Ascending aorta (tissue), 2 donors: ENCODE data around the gene TM4SF1. TPM values are rescaled to one million over a fixed set of nuclear protein-coding genes. Genes with fewer than 3 reads are reported as not detected.
A peak's percentile ranks its signal among the peaks of the same experiment; 100 is the strongest.

Experiments
- DNase-seq, 2 donors: peaks; one replicate each; pipeline ENCODE4 v3.0.0-alpha.2; 2019; ENCODE audit warnings: low spot score in 2 of 2
- H3K27ac ChIP-seq, 2 donors: fragments of 200-600 bp; sonication (generic); one replicate each; pipeline ENCODE4 v1.5.1; 2016 to 2017; ENCODE audit warnings: mild to moderate bottlenecking in 1 of 2
- H3K27me3 ChIP-seq: fragments of 200-600 bp; sonication (generic); one replicate; pipeline ENCODE4 v1.5.1; 2017
- H3K36me3 ChIP-seq, 2 donors: fragments of 200-600 bp; sonication (generic); one replicate each; pipeline ENCODE4 v1.5.1; 2016
- H3K4me1 ChIP-seq, 2 donors: fragments of 200-600 bp; sonication (generic); one replicate each; pipeline ENCODE4 v1.5.1; 2016 to 2017; ENCODE audit warnings: mild to moderate bottlenecking in 1 of 2
- H3K4me3 ChIP-seq, 2 donors: fragments of 200-600 bp; sonication (generic); one replicate each; pipeline ENCODE4 v1.5.1; 2016 to 2017; ENCODE audit warnings: mild to moderate bottlenecking in 1 of 2
- H3K9me3 ChIP-seq, 2 donors: fragments of 200-600 bp; sonication (generic); one replicate each; pipeline ENCODE4 v1.5.1; 2016
- intact Hi-C: fragments of 100-400 bp; cut with DNase I; formaldehyde crosslinking; loops from one replicate; pipeline ENCODE4 v1.15.1; 2023
- total RNA-seq: library from RNA; depleted of rRNA; stranded (reverse); fragments of >200 nt; gene quantifications from one replicate; pipeline ENCODE4 v1.1.0, GENCODE V29; 2016
- TF ChIP-seq, protein P1 (sequence below), 3 experiments: fragments of 200-600 bp in 2 of 3; fragments of 450-650 bp in 1 of 3; sonication (generic) in 2 of 3; IDR thresholded peaks; one replicate each; pipeline ENCODE4 v1.5.1; 2016 to 2019; ENCODE audit warnings: antibody characterized with exemption in 3 of 3, mild to moderate bottlenecking in 1 of 3, moderate library complexity in 1 of 3

The TM4SF1 gene
- total RNA-seq, 1 donor from 2014 or later = 487 TPM

DNA sequence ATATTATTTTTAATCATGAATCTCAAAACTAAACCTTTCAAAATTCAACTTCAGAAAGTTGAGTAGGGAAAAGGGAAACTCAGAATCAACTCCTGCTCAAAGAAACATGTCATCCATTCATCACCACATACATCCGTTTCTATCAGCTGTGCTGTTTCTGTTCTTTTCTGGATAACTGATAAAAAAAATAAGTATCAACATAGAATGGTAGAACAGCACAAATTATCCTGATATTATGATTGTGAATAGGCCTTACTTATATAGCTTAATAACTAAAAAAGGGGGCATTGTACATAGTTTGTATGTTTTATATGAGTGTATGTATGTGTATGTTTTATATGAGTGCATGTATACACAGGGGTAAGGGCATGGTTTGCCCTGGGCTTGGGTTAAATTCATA is 3.1 kb downstream of the TM4SF1 start:
- intact Hi-C loops = loop anchor here (10.0 kb wide), 1 partner anchor 250 kb away; the partner anchor contains the start of gene HPS3
- H3K27ac ChIP-seq = peak overlapping the region in 1 of 2 donors; percentile 74
- H3K36me3 ChIP-seq = peaks cover 6 to 47% of the 10 kb centered on the region in 2 donors
- H3K9me3 ChIP-seq = no peaks in the 10 kb centered on the region
- H3K4me3 ChIP-seq = peak overlapping the region; percentile 46 to 66
- DNase-seq = no peak
- H3K4me1 ChIP-seq = peaks cover 14 to 60% of the 10 kb centered on the region in 2 donors
- TF ChIP-seq, protein P1, sequence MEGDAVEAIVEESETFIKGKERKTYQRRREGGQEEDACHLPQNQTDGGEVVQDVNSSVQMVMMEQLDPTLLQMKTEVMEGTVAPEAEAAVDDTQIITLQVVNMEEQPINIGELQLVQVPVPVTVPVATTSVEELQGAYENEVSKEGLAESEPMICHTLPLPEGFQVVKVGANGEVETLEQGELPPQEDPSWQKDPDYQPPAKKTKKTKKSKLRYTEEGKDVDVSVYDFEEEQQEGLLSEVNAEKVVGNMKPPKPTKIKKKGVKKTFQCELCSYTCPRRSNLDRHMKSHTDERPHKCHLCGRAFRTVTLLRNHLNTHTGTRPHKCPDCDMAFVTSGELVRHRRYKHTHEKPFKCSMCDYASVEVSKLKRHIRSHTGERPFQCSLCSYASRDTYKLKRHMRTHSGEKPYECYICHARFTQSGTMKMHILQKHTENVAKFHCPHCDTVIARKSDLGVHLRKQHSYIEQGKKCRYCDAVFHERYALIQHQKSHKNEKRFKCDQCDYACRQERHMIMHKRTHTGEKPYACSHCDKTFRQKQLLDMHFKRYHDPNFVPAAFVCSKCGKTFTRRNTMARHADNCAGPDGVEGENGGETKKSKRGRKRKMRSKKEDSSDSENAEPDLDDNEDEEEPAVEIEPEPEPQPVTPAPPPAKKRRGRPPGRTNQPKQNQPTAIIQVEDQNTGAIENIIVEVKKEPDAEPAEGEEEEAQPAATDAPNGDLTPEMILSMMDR (IDR thresholded peaks at IDR 0.05) = no peak
- H3K27me3 ChIP-seq = no peaks in the 10 kb centered on the region

DNA sequence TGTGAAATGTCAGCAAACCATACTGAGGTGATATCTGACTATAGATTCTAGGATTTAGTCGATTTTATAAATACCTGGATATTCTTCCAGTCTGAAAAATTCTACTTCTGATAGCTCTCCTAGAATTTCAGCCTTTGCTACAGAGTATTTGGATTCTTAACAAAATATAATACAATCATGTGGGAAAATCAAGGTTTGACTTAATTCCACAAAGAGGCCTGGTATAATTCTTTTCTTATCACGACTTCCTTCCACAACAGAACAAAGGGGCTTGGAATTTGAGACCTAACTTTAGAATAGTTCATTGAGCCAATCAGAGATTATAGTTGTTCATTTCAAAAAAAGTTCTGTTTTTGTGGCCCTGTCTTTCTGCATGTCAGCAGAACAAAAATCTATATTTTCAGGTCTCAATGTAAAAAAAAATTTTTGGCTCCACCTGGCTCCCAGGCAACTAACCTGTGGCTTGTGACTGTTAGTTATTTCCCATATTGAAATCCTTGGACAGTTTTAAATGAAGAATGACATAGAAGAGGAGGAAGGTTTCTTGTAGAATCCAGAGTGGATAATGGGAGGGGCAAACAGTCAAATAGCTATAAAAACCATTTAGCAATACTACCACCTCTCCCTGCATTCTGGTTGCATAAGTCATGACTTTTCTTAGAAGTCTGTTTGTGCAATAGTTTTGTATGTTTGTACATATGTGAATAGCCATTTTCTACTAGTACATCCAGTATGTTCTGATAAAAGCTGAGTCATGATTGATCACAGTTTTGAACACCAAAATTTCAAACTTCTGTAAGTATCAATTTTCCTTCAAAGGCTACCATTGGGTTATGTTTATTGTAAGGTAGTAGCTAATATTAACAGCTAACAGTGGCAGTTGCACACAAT is 4.0 kb downstream of the TM4SF1 start:
- peak overlapping the region; percentile 42 to 54 for H3K27ac ChIP-seq
- H3K9me3 ChIP-seq = no peaks in the 10 kb centered on the region
- H3K4me1 ChIP-seq = peaks cover 11 to 60% of the 10 kb centered on the region in 2 donors
- intact Hi-C loops = loop anchor here (10.0 kb wide), 1 partner anchor 249 kb away; the partner anchor contains the start of gene HPS3
- TF ChIP-seq, protein P1 (IDR thresholded peaks at IDR 0.05) = no peak
- no peaks in the 10 kb centered on the region for H3K27me3 ChIP-seq
- no peak overlapping the region for H3K4me3 ChIP-seq
- peaks cover 12 to 48% of the 10 kb centered on the region in 2 donors for H3K36me3 ChIP-seq
- no peak for DNase-seq

DNA sequence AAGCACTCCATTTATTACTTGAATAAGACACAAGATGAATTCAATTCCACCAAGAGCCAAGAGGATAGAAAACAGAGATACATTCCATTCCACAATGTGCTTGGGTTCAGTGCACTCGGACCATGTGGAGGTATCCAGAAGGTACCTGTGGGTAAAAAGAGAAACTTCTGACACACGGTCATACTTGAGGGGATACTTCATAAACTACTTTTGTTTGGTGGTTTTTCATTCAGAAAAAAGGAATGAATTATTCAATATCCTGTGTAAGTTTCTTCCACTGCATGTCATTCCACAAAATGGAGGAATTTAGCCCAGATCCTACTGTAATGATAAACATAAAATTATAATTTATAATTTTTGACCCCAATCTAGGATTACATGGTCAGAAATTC is 5.7 kb downstream of the TM4SF1 start:
- H3K4me1 ChIP-seq = peaks cover 11 to 56% of the 10 kb centered on the region in 2 donors
- peaks cover 15 to 48% of the 10 kb centered on the region in 2 donors for H3K36me3 ChIP-seq
- peak overlapping the region; percentile 44 to 58 for H3K27ac ChIP-seq
- no peak for DNase-seq
- TF ChIP-seq, protein P1 (IDR thresholded peaks at IDR 0.05) = no peak
- intact Hi-C loops = loop anchor here (10.0 kb wide), 1 partner anchor 247 kb away; the partner anchor contains the start of gene HPS3
- no peak overlapping the region for H3K4me3 ChIP-seq
- H3K9me3 ChIP-seq = no peaks in the 10 kb centered on the region
- H3K27me3 ChIP-seq = no peaks in the 10 kb centered on the region

DNA sequence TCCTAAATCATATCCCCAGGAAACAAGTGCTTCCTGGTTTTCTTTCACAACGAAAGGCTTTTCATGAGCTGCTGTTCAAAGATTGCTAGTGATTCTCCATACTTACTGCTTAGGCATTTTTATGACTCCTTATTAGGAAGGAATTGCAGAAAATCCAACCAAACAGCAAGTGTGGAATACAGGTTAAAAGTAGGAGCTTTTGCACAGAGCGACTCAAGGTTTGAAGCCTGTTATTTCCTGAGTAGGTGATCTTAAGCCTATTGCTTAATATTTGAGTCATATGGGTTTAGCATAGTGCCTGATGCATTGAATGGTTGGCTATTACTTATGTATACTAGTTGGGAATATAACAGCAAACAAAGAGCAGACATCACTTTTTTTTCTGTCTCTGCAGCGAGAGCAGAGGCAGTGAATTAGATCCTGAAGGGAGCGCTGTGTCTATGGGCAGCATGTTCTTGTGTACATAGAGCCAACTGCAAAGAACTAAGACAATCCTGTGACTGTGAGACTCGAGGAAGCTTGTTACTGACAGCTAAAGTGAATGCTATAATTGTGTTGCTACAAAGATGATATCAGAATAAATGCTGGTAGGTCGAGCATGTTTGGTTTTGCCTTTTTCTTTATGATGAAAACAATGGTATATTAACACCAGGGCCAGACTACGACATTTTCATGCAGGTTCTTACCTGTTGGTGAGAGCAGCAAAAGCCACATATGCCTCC is 6.3 kb downstream of the TM4SF1 start:
- H3K4me1 ChIP-seq = peaks cover 11 to 56% of the 10 kb centered on the region in 2 donors
- peaks cover 15 to 48% of the 10 kb centered on the region in 2 donors for H3K36me3 ChIP-seq
- TF ChIP-seq, protein P1 (IDR thresholded peaks at IDR 0.05) = no peak
- peak overlapping the region; percentile 44 to 58 for H3K27ac ChIP-seq
- H3K27me3 ChIP-seq = no peaks in the 10 kb centered on the region
- intact Hi-C loops = loop anchor here (10.0 kb wide), 1 partner anchor 246 kb away; the partner anchor contains the start of gene HPS3
- H3K4me3 ChIP-seq = peak overlapping the region in 1 of 2 donors; percentile 11
- DNase-seq = no peak
- no peaks in the 10 kb centered on the region for H3K9me3 ChIP-seq

- DNase-seq = no peak
- Histone ChIP-seq H3K4me1 (peaks cover 7 to 49% of the 10 kb centered on the region in 2 donors), H3K36me3 (peaks cover 15 to 47% of the 10 kb centered on the region in 2 donors), H3K27me3 (no peaks in the 10 kb centered on the region), H3K9me3 (no peaks in the 10 kb centered on the region), H3K4me3 (peak overlapping the region in 1 of 2 donors; percentile 11), H3K27ac (peak overlapping the region; percentile 44 to 58)
- intact Hi-C loops = loop anchor here (10.0 kb wide), 1 partner anchor 245 kb away; the partner anchor contains the start of gene HPS3
- TF ChIP-seq, protein P1 (IDR thresholded peaks at IDR 0.05) = no peak
Observed at GRCh38 chr3:149369991-149370866, 7.2 kb downstream of the TM4SF1 start.
